Measurements from ENCODE around the gene RUNX2.

RUNX2 gene

GRCh38 chr6:45637056-45637455 lies 308.9 kb downstream of the RUNX2 start:
- no peak for DNase-seq (ENCODE audit: extremely low read depth in 1 of 2, low read depth in 1 of 2)

GRCh38 chr6:45637611-45638257 lies 309.6 kb downstream of the RUNX2 start:
- DNase-seq (ENCODE audit: extremely low read depth in 1 of 2, low read depth in 1 of 2) = no peak

- DNase-seq (ENCODE audit: extremely low read depth in 1 of 2, low read depth in 1 of 2) = no peak
Measured at GRCh38 chr6:45640081-45640491, 312.0 kb downstream of the RUNX2 start.

GRCh38 chr6:45640811-45641210 lies 312.7 kb downstream of the RUNX2 start:
- DNase-seq (ENCODE audit: extremely low read depth in 1 of 2, low read depth in 1 of 2) = no peak

- no peak for DNase-seq (ENCODE audit: extremely low read depth in 1 of 2, low read depth in 1 of 2)
Measured at GRCh38 chr6:45642331-45643125, 314.4 kb downstream of the RUNX2 start.

GRCh38 chr6:45643126-45643525 lies 315.0 kb downstream of the RUNX2 start:
- no peak for DNase-seq (ENCODE audit: extremely low read depth in 1 of 2, low read depth in 1 of 2)

- no peak for DNase-seq (ENCODE audit: extremely low read depth in 1 of 2, low read depth in 1 of 2)
Measured at GRCh38 chr6:45644720-45645119, 316.6 kb downstream of the RUNX2 start.

- DNase-seq (ENCODE audit: extremely low read depth in 1 of 2, low read depth in 1 of 2) = no peak
Measured at GRCh38 chr6:45645302-45645701, 317.2 kb downstream of the RUNX2 start.

- no peak for DNase-seq (ENCODE audit: extremely low read depth in 1 of 2, low read depth in 1 of 2)
Measured at GRCh38 chr6:45647341-45648261, 319.5 kb downstream of the RUNX2 start.

GRCh38 chr6:45648262-45648620 lies 320.1 kb downstream of the RUNX2 start:
- DNase-seq (ENCODE audit: extremely low read depth in 1 of 2, low read depth in 1 of 2) = no peak

GRCh38 chr6:45650524-45651135 lies 322.5 kb downstream of the RUNX2 start:
- DNase-seq (ENCODE audit: extremely low read depth in 1 of 2, low read depth in 1 of 2) = no peak

GRCh38 chr6:45651301-45651700 lies 323.2 kb downstream of the RUNX2 start:
- DNase-seq (ENCODE audit: extremely low read depth in 1 of 2, low read depth in 1 of 2) = no peak

GRCh38 chr6:45652416-45652815 lies 324.3 kb downstream of the RUNX2 start:
- DNase-seq (ENCODE audit: extremely low read depth in 1 of 2, low read depth in 1 of 2) = no peak

- DNase-seq (ENCODE audit: extremely low read depth in 1 of 2, low read depth in 1 of 2) = no peak
Measured at GRCh38 chr6:45653117-45653883, 325.2 kb downstream of the RUNX2 start.

- no peak for DNase-seq (ENCODE audit: extremely low read depth in 1 of 2, low read depth in 1 of 2)
Measured at GRCh38 chr6:45654673-45655072, 326.5 kb downstream of the RUNX2 start.

- no peak for DNase-seq (ENCODE audit: extremely low read depth in 1 of 2, low read depth in 1 of 2)
Measured at GRCh38 chr6:45655745-45656476, 327.8 kb downstream of the RUNX2 start.

GRCh38 chr6:45657226-45657625 lies 329.1 kb downstream of the RUNX2 start:
- DNase-seq (ENCODE audit: extremely low read depth in 1 of 2, low read depth in 1 of 2) = no peak

GRCh38 chr6:45658400-45658799 lies 330.3 kb downstream of the RUNX2 start:
- no peak for DNase-seq (ENCODE audit: extremely low read depth in 1 of 2, low read depth in 1 of 2)

- no peak for DNase-seq (ENCODE audit: extremely low read depth in 1 of 2, low read depth in 1 of 2)
Measured at GRCh38 chr6:45658958-45659357, 330.8 kb downstream of the RUNX2 start.

GRCh38 chr6:45661661-45662060 lies 333.5 kb downstream of the RUNX2 start:
- DNase-seq (ENCODE audit: extremely low read depth in 1 of 2, low read depth in 1 of 2) = no peak
